Measurements from ENCODE around the gene SPEF2.

SPEF2 gene, protein sequence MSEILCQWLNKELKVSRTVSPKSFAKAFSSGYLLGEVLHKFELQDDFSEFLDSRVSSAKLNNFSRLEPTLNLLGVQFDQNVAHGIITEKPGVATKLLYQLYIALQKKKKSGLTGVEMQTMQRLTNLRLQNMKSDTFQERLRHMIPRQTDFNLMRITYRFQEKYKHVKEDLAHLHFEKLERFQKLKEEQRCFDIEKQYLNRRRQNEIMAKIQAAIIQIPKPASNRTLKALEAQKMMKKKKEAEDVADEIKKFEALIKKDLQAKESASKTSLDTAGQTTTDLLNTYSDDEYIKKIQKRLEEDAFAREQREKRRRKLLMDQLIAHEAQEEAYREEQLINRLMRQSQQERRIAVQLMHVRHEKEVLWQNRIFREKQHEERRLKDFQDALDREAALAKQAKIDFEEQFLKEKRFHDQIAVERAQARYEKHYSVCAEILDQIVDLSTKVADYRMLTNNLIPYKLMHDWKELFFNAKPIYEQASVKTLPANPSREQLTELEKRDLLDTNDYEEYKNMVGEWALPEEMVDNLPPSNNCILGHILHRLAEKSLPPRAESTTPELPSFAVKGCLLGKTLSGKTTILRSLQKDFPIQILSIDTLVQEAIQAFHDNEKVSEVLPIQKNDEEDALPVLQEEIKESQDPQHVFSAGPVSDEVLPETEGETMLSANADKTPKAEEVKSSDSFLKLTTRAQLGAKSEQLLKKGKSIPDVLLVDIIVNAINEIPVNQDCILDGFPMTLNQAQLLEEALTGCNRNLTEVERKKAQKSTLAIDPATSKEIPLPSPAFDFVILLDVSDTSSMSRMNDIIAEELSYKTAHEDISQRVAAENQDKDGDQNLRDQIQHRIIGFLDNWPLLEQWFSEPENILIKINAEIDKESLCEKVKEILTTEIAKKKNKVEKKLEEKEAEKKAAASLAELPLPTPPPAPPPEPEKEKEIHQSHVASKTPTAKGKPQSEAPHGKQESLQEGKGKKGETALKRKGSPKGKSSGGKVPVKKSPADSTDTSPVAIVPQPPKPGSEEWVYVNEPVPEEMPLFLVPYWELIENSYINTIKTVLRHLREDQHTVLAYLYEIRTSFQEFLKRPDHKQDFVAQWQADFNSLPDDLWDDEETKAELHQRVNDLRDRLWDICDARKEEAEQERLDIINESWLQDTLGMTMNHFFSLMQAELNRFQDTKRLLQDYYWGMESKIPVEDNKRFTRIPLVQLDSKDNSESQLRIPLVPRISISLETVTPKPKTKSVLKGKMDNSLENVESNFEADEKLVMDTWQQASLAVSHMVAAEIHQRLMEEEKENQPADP (N-terminal part only)
- 10.3 to 18.8 reads per million in 2 experiments for total RNA-seq

DNA sequence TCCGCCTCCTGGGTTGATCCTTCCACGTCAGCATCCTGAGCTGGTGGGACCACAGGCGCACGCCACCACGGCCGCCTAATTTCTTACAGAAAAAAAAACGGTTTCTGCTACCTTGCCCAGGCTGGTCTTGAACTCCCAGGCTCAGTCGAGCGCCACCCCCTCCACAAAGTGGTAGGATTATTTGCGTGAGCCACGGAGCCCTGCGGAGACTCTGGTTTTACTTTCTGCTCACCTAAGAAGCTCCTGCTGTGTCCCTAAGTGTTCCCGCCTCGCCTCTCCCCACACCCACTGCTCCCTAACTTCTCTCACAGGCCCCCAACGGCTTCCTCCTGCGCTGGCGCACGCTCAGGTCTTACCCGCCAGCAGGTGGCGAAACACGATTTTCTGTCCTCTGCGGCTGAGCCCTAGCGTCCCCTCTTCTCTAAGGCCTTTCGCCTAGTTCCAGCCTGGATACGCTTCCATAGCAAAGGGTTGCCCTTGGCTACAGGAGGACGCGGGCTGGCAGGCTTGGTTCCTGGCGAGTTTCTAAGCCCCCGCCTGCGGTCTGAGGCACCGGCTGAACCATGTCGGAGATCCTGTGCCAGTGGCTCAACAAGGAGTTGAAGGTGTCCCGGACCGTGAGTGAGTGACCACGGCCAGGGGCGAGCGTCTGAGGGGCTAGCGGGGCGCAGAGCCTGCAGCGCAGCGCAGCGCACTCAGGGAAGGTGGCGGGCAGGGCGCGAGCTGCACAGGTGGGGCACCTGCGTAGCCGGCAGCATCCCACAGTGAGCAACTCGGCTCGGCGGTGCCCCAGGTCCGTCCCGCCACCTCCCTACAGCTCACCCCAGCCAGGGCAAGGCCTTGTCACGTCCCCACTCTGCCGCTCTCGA lies at the start of gene SPEF2:
TSS of gene SPEF2 (plus strand) at position 429 of the 869 bp plus-strand sequence. CDS start at position 564, 135 bp downstream.
- DNase-seq (ENCODE audit: low read depth), result peak; percentile 61

DNA sequence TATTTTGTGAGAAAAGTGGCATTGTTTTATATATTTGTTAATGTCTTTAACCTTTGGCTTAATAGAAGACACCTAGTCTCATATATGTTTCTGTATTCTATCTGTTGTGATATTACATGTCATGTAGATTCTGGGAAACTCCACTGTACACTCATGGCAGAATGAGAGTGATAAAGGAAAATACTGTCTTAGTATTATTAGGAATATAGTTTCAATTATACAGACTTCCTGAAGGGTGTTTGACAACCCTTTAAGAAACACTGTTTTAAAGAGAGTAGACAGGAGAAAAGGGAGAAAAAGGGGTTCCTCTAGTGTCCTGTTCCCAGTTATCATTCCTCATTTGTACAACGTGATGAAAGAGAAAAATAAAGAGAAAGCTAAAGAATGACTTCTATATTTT lies 42.1 kb upstream of the SPEF2 start:
- DNase-seq (ENCODE audit: low read depth), result no peak

DNA sequence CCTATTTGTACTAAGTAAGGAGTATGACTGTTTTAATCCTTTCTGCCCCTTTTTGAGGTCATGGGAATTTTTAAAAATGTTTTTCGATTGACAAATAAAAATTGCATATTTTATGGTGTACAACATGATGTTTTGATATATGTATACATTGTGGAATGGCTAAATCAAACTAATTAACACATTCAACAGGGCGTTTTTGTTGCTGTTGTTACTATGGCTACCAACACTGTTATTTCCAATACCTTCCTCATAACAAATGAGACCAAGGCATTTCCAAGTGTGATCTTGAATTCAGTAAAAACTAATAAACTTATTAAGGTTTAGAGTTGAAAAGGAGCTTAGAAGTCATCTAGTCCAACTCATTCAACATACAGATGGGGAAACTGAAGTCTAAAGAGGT lies 30.2 kb upstream of the SPEF2 start:
- DNase-seq (ENCODE audit: low read depth), result no peak

DNA sequence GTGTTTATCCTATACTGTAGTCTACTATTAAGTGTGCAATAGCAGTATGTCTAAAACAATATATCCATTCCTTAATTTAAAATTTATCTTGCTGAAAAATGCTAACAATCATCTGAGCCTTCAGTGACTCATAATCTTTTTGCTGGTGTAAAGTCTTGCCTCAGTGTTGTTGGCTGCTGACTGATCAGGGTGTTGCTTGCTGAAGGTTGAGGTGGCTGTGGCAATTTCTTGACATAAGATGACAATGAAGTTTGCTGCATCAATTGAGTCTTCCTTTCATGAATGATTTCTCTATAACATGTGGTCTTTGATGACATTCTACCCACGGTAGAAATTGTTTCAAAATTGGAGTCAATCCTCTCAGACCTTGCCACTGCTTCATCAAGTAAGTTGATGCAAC lies 24.3 kb upstream of the SPEF2 start:
- DNase-seq (ENCODE audit: low read depth), result no peak

DNA sequence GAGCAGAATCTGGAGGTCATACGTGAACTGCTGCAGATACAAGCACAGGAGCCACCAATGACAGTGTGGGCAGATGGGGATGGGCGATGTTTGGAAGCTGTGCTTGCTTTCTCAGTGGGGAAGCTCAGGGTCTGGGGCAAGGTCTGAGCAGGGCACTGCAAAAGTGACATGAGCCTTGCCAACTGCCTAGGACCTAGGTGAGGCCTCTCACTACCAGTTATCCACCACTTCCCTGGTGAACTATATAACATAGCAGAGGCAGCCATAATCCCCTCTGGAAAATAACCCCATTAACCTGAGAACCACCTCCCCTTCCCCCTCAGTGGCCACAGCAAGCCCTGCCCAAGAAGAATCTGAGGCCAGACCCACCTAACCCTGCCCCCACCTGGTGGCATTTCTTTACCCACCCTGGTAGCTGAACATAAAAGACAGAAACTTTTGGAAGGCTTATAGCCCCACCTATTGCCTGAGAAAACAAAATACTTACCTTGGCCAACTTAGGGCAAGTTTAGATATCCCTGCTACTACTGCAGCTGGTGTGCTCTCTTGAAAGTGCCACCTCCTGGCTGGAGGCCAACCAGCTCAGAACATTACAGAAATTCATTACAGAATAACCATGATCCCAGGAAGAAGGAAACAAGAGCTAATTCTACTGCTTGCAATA lies 18.8 kb upstream of the SPEF2 start:
- DNase-seq (ENCODE audit: low read depth), result no peak

DNA sequence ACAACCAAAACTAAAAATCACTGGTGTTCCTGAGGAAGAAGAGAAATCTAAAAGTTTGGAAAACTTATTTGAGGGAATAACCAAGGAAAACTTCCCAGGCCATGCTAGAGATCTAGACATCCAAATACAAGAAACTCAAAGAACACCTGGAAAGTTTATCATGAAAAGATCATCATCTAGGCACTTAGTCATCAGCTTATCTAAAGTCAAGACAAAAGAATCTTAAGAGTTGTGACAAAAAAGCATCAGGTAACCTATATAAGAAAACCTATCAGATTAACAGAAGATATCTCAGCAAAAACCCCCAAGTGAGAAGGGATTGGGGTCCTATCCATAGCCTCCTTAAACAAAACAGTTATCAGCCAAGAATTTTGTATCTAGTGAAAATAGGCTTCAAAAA lies 17.1 kb upstream of the SPEF2 start:
- DNase-seq (ENCODE audit: low read depth), result no peak

DNA sequence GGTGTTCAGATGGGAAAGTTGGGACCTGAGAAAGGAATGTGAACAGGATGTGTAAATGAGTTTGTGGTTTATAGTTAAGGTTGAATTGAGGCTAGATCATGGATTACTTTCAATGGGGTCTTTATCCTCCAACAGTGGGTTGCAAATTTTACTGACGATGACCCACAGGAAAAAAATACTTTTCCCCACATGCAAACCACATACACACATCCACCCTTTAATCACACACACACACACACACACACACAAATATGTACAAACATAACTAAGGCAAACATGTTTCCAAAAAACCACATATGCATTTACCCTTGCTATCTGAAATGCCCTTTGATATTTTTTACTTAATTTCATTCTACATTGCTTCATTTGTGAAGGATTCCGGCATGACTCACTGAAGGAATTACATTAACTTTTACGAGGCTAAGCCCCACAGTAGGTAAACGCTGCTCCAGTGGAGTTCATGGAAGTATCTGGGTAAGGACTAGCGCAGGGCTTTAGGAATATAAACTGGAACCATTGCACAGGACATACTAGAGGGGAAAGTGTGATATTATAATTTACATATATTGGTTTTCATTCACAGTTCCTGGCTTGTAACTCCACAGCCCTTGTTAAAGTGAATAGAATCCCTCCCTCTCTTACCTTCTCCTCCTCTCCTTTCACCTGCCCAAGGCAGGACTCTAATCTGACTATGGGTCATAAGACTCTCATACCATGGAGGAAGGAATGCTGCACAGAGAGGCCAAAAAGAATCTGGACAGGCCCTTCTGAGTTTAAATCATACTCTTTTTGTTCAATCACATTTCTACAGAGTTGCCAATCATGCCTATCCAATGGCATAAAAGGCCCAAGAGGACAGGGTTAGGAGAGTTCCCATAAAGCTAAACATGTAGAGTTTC lies 8.5 kb upstream of the SPEF2 start:
- no peak for DNase-seq (ENCODE audit: low read depth)

DNA sequence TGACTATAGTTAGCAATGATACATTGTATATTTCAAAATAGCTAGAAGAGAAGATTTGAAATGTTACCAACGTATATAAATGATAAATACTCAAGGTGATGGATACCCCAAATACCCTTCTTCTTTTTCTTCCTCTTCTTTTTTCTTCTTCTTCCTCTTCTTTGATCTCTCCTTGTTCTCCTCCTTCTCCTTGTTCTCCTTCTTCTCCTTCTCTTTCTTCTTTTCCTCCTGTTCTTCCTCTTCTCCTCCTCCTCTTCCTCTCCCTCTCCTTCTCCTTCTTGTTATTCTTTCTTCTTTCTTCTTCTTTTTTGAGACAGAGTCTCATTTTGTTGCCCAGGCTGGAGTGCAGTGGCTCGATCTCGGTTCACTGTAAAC lies 616 bp upstream of the SPEF2 start:
- DNase-seq (ENCODE audit: low read depth), result no peak

DNA sequence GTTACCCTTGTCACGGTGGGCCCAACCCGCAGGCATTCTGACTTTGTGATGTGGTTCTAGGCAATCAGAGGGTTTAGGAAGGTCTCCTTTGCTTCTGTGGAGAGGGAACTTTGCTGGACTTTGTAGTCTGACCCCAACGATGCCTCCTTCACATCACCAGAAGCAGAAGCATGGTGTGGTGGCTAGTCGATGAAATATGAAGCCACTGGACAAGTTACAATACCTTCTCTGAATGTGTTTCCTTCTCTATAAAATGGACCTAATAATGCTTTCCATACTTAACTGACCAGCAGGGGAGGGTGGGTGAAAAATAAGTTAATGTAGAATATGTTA lies 607 bp downstream of the SPEF2 start:
- no peak for DNase-seq (ENCODE audit: low read depth)

DNA sequence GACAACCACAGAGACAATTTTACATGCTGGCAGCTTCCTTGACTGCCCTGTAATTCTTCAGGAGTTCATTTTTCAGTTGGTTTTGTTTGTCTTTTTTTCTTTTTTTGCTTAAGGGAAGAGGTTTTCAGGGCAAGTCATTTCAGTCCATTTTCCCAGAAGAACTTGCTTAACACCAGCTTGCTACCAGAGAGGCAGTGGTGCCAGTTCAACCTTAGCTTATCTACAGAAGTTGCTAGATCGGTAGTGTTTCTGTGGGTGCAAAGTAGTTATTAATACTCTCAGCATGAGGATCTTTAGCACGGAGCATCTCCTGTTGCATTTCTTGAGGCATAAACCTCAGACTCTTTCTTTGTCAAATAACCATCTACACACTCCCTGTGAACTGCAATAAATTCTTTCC lies 1.1 kb downstream of the SPEF2 start:
- no peak for DNase-seq (ENCODE audit: low read depth)

DNA sequence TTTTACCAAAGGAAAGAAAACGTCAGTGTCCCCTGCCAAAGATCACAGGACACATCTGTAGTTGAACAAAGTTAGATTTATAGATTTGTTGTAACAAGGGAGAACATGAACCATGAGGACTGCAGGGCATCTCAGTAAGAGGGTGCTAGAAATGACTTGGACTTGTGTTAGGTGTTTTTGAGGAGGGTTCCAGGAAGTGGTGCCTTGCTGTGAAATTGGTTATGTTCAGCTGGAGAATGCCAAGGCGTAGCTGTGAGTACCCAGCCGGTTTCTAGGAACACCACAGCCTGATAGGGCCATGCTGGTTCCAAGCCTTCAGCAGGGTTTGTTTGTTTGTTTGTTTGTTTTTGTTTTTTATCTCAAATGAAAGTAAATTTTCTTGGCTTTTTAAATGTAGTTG lies 5.3 kb downstream of the SPEF2 start:
- DNase-seq (ENCODE audit: low read depth), result no peak

DNA sequence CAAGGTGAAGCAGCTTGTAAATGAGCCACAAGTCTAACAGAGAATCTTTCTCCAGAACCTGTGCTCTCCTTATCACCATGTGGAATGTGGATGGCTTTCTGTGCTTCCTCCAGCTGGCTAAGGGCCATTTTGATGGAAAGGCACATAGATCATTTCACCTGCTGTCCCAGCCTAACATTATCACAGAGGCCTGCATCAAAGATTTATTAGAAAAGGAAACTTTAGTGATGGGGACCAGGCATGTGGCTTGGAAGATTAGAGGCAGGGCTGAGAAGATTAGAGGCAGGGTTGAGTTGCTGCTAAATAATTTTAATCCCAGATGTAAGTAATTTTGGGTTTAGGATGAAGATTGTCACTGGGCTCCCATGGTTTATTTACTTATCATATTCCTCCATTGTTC lies 6.3 kb downstream of the SPEF2 start:
- no peak for DNase-seq (ENCODE audit: low read depth)

DNA sequence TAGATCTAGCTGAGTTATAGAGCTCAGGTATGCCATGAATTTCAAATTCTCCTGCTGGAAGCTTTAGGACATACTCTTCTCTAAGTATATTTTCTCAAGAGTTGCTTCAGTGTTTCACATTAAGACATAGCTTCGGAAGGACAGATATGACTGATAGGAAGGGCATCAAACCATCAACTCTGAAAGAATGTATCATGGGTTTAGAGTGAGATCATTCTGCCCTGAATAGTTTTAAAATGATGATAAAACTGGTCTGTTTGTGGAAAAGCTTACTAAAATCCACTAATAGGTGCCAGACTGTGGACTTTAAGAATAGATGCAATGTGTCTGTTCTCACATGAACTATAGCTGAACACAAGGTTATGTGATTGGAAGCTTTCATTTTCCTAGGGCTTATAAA lies 8.4 kb downstream of the SPEF2 start:
- no peak for DNase-seq (ENCODE audit: low read depth)

DNA sequence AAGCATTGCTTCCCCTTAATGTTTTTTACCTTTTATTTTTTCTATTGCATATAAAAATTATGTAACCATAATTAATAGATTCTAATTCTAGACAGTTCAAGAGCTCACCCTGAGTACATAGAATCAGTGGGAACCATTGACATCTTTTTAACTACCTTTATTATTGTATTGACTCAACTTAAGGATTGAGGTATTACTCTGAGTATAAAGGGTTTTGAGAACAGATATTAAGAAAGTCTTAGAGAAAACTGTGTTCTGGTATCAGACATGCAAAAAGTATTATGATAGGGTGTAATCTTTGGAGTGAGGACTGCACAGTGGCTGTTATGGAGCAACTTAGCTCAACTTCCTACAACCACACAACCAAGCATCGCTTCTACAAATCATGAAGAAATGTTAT lies 8.9 kb downstream of the SPEF2 start:
- no peak for DNase-seq (ENCODE audit: low read depth)

DNA sequence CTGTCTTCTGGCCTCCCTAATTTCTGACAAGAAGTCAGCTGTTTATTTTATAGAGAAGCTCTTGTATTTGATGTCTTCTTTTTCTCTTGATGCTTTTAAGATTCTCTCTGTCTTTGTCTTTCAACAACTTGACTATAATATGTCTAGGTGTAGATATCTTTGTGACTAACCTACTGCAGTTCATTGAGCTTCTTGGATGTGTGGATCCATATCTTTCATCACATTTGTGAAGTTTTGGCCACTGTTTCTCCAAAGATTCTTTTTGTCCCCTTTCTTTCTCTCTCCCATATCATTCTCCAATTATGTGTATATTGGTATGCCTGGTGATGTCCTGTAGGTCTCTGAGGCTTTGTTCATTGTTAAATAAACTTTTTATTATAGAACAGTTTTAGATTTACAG lies 16.7 kb downstream of the SPEF2 start:
- no peak for DNase-seq (ENCODE audit: low read depth)

DNA sequence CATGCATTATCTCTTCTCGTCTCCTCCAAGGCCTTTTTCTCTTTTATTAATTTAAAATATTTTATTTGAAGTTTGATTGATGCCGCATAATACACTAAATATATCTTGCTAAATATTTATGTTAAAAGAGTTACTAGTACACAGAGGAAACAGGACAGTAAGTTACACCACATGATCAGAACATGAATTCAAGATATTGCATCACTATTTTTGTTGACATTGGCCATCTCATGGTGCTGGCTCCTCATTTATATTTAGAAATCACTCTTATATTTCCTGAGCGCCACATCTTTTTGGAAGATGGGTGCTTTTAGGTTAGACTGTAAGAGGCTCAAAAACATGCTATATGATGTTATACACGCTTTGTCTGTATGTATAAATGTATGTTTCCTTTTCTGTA lies 23.0 kb downstream of the SPEF2 start:
- no peak for DNase-seq (ENCODE audit: low read depth)

DNA sequence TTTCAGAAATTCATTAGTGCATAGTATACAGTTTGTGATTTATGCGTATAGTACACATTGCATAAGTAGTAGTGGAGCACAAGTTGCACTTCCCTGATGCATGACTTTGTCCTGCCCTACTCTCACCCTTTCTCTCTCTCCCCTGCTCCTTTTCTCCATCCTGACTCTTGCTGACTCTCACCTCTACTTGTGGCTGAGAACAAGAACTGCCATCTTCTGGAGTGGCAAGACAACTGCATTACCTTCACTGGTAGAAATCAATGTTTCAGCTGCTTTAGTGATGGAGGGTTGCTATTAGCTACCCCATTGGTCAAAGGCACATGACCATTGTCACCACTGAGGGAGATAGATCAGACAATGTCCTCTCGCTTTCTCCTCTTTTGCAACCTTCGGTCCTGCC lies 26.9 kb downstream of the SPEF2 start:
- DNase-seq (ENCODE audit: low read depth), result no peak

DNA sequence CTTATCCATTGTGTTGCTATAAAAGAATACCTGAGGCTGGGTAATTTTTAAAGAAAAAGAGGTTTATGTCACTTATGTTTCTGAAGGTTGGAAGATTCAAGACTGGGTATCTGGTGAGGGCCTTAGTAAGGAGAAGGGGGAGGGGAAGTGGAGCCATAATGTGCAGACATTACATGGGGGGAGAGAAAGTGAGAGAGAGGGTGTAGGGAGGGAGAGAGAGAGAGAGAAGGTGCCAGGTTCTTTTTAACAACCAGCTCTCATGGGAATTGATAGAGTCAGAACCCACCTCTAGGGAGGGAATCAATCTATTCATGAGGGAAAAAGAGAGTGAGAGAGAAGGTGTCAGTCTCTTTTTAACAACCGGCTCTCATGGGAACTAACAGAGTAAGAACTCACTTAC lies 29.5 kb downstream of the SPEF2 start:
- DNase-seq (ENCODE audit: low read depth), result no peak

DNA sequence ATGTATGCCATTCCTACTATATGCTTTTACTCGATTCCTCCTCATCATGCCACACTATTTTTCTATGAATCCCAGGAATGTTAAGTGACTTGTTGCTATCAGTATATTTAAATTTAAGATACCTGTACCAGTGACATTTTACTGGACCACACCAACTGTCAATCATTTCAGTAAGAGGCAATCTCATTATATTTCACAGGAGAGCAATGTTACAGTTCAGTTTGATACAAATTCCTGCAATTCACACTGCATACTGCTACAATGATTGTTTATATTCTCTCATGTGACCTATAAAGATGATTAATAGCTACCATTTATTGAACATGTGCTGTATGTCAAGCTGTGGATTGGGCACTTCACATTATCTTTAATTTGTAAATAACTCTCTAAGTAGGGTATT lies 30.0 kb downstream of the SPEF2 start:
- no peak for DNase-seq (ENCODE audit: low read depth)
